K562 (cell line): ENCODE results near the gene TOR1B. TPM values are rescaled to one million over a fixed set of nuclear protein-coding genes. Genes with fewer than 3 reads are reported as not detected.

ENCODE experiments used
- ATF1 ChIP-seq, 2 experiments: fragments of 450-650 bp in 1 of 2; IDR thresholded peaks; 2 replicates each; pipeline ENCODE4 v1.6.1; 2016; ENCODE audit warnings: missing compliant biosample characterization in 1 of 2, missing genetic modification characterization in 1 of 2
- CC2D1A ChIP-seq: fragments of 450-650 bp; IDR thresholded peaks from 2 replicates; pipeline ENCODE4 v1.6.1; 2017; ENCODE audit warnings: mild to moderate bottlenecking
- HDAC2 ChIP-seq: fragments of 450-650 bp; IDR thresholded peaks from 2 replicates; pipeline ENCODE4 v1.6.1; 2016; ENCODE audit warnings: mild to moderate bottlenecking
- LCOR ChIP-seq: sonication (generic); formaldehyde crosslinking; IDR thresholded peaks from 2 replicates; pipeline ENCODE4 v1.8.0; 2022; ENCODE audit warnings: mild to moderate bottlenecking, missing genetic modification reagents
- NFATC3 ChIP-seq: fragments of 450-650 bp; IDR thresholded peaks from 2 replicates; pipeline ENCODE4 v1.6.1; 2017; ENCODE audit warnings: mild to moderate bottlenecking
- PHF8 ChIP-seq: fragments of 200-600 bp; sonication (generic); IDR thresholded peaks from 2 replicates; pipeline ENCODE4 v1.6.1; 2012; ENCODE audit warnings: mixed run types, mild to moderate bottlenecking, inconsistent platforms, low read length, moderate library complexity, borderline replicate concordance
- SIRT6 ChIP-seq: IDR thresholded peaks from one replicate; pipeline ENCODE4 v1.6.1; 2012; ENCODE audit warnings: low read depth, mild to moderate bottlenecking, control low read depth, inconsistent platforms, low read length, moderate library complexity
- SREBF1 ChIP-seq: fragments of 150-350 bp; IDR thresholded peaks from 2 replicates; pipeline ENCODE4 v1.6.1; 2014; ENCODE audit warnings: antibody characterized with exemption, low read depth, low read length, borderline replicate concordance
- TAF7 ChIP-seq: fragments of 450-650 bp; IDR thresholded peaks from 2 replicates; pipeline ENCODE4 v1.6.1; 2016; ENCODE audit warnings: missing genetic modification characterization, missing compliant biosample characterization
- TFAP4 ChIP-seq: sonication (generic); formaldehyde crosslinking; IDR thresholded peaks from 2 replicates; pipeline ENCODE4 v1.8.0; 2022; ENCODE audit warnings: missing genetic modification reagents, mild to moderate bottlenecking, moderate library complexity, borderline replicate concordance
- TSHZ1 ChIP-seq: fragments of 250-450 bp; sonication (Bioruptor Pico); IDR thresholded peaks from 2 replicates; pipeline ENCODE4 v1.4.0; 2020; ENCODE audit warnings: mild to moderate bottlenecking, moderate library complexity
- UBTF ChIP-seq, 2 experiments: IDR thresholded peaks; 2 replicates each; pipeline ENCODE4 v1.6.1; 2012; ENCODE audit warnings: improper control_type of control experiment in 2 of 2, low read depth in 2 of 2, low read length in 2 of 2, borderline replicate concordance in 1 of 2
- ZBTB49 ChIP-seq: sonication (generic); formaldehyde crosslinking; IDR thresholded peaks from 2 replicates; pipeline ENCODE4 v1.8.0; 2022; ENCODE audit warnings: missing genetic modification reagents, mild to moderate bottlenecking, borderline replicate concordance
- ZKSCAN8 ChIP-seq: fragments of 200-800 bp; sonication (Bioruptor generic); IDR thresholded peaks from 2 replicates; pipeline ENCODE4 v1.6.1; 2016; ENCODE audit warnings: missing genetic modification characterization, missing compliant biosample characterization
- ZNF449 ChIP-seq: fragments of 250-450 bp; sonication (Bioruptor Pico); IDR thresholded peaks from 2 replicates; pipeline ENCODE4 v1.8.0; 2022; ENCODE audit warnings: moderate library complexity, mild to moderate bottlenecking, inconsistent platforms
- ZNF717 ChIP-seq: fragments of 250-450 bp; sonication (Bioruptor Pico); IDR thresholded peaks from 2 replicates; pipeline ENCODE4 v1.5.0; 2021
- polyA plus RNA-seq, 8 experiments: library from polyadenylated mRNA; depleted of rRNA in 4 of 8; stranded (reverse) in 5 of 8; unstranded in 3 of 8; fragments of >200 nt; fragmentation: Nextera tagmentation in 2 of 8; fragmentation: Illumina TruSeq in 1 of 8; extraction: Ambion mirVana in 2 of 8; extraction: Trizol in 1 of 8; gene quantifications; 2 replicates each; pipeline versions ENCODE4 v1.2.1 to v1.2.3, GENCODE V29; 2011 to 2014; ENCODE audit warnings: inconsistent platforms in 1 of 8, missing spikeins in 1 of 8
- total RNA-seq, 7 experiments: library from RNA; depleted of rRNA in 6 of 7; stranded (reverse); fragments of >200 nt in 6 of 7; fragmentation: Illumina TruSeq in 2 of 7; extraction: Trizol in 2 of 7; gene quantifications; 2 replicates each; pipeline versions ENCODE4 v1.2.1 to v1.2.3, GENCODE V29; 2011 to 2021; ENCODE audit warnings: low replicate concordance in 1 of 7

The TOR1B gene
- total and polyA plus RNA-seq, 9 of the 15 experiments (the other 6 are each of a cell fraction or from before 2014, with no cell fraction given): 4.2 to 36.5 (median 24.6) TPM

GRCh38 chr9:129823935-129824601 is 21.1 kb downstream of the TOR1B start, which contains the start of gene TOR1A (continued):
- TF ChIP-seq TSHZ1 (CRISPR knock-in tag): no peak
- TF ChIP-seq ZKSCAN8 (CRISPR knock-in tag): no peak; the same call in 1 of the 2 replicates
- TF ChIP-seq HDAC2: peak; percentile 94
- TF ChIP-seq SREBF1: no peak
- TF ChIP-seq TAF7 (tag): peak; percentile 87
- TF ChIP-seq CC2D1A: peak; percentile 82; the same call in 1 of the 2 replicates
- no peak for TF ChIP-seq SIRT6
- TF ChIP-seq LCOR (CRISPR knock-in tag): peak; percentile 73; the same call in 1 of the 2 replicates
- no peak for TF ChIP-seq ATF1 (CRISPR knock-in tag; IDR thresholded peaks at IDR 0.05)
- peak; percentile 85 for TF ChIP-seq ATF1 (tag; IDR thresholded peaks at IDR 0.05)
- TF ChIP-seq NFATC3: no peak
- peak; percentile 89 for TF ChIP-seq PHF8
- TF ChIP-seq ZNF717 (CRISPR knock-in tag): no peak
- 0 out of 4 replicates have a peak, but pooled peaks of 1 of the 2 experiments have one; percentile 67 for TF ChIP-seq UBTF (IDR thresholded peaks at IDR 0.05; ENCODE audit: borderline replicate concordance in 1 of 2, low read depth in 2 of 2, low read length in 2 of 2)
- 0 out of 2 replicates have a peak, but pooled peaks have one; percentile 61 for TF ChIP-seq ZBTB49 (CRISPR knock-in tag)
- TF ChIP-seq ZNF449: no peak
- peak; percentile 91 for TF ChIP-seq TFAP4 (CRISPR knock-in tag)
